OCI-LY1 (cell line): ENCODE measurements around the gene HM13.

Source experiments
- H2AFZ ChIP-seq: fragments of 200-600 bp; sonication (generic), shearing (Covaris generic); 2 replicates; pipeline ENCODE4 v1.6.0; 2014; ENCODE audit warnings: antibody characterized with exemption, mild to moderate bottlenecking, low read length
- H3F3A ChIP-seq: fragments of 200-600 bp; sonication (generic), shearing (Covaris generic); 2 replicates; pipeline ENCODE4 v1.6.0; 2014; ENCODE audit warnings: mild to moderate bottlenecking, antibody characterized with exemption, low read length, moderate library complexity; ENCODE audit not compliant: insufficient read depth
- H3K27ac ChIP-seq: fragments of 200-600 bp; sonication (generic); 2 replicates; pipeline ENCODE4 v1.5.1; 2014; ENCODE audit warnings: low read length, mixed run types, mild to moderate bottlenecking, low read depth; ENCODE audit not compliant: poor library complexity, severe bottlenecking
- H3K27me3 ChIP-seq: fragments of 200-600 bp; sonication (generic); 2 replicates; pipeline ENCODE4 v1.6.0; 2014; ENCODE audit warnings: antibody characterized with exemption, mild to moderate bottlenecking, low read length, moderate library complexity; ENCODE audit not compliant: insufficient read depth
- H3K36me3 ChIP-seq: fragments of 200-600 bp; sonication (generic); 2 replicates; pipeline ENCODE4 v1.6.1; 2014; ENCODE audit warnings: mild to moderate bottlenecking, antibody characterized with exemption, low read length, moderate library complexity, mixed read lengths; ENCODE audit not compliant: insufficient read depth
- H3K4me1 ChIP-seq: fragments of 200-600 bp; sonication (generic); 2 replicates; pipeline ENCODE4 v1.5.1; 2014; ENCODE audit warnings: mild to moderate bottlenecking, low read length, moderate library complexity; ENCODE audit not compliant: insufficient read depth, severe bottlenecking
- H3K4me2 ChIP-seq: fragments of 200-600 bp; sonication (generic), shearing (Covaris generic); 2 replicates; pipeline ENCODE4 v1.6.1; 2014; ENCODE audit warnings: low read length
- H3K4me3 ChIP-seq: fragments of 200-600 bp; sonication (generic); 2 replicates; pipeline ENCODE4 v1.5.1; 2014; ENCODE audit warnings: low read length, low read depth, mild to moderate bottlenecking, mixed read lengths; ENCODE audit not compliant: poor library complexity, severe bottlenecking
- H3K79me2 ChIP-seq: fragments of 200-600 bp; shearing (Covaris generic); 2 replicates; pipeline ENCODE4 v1.6.1; 2016; ENCODE audit warnings: mixed run types, low read length, mixed read lengths; ENCODE audit not compliant: insufficient read depth
- H3K9ac ChIP-seq: fragments of 200-600 bp; sonication (generic), shearing (Covaris generic); 2 replicates; pipeline ENCODE4 v1.6.1; 2014; ENCODE audit warnings: mild to moderate bottlenecking, low read length, mixed read lengths
- H3K9me2 ChIP-seq: fragments of 200-600 bp; sonication (generic), shearing (Covaris generic); 2 replicates; pipeline ENCODE4 v1.6.1; 2014; ENCODE audit warnings: low read depth, mild to moderate bottlenecking, low read length, mixed read lengths
- H3K9me3 ChIP-seq: fragments of 200-600 bp; shearing (Covaris generic); 2 replicates; pipeline ENCODE4 v1.6.1; 2014; ENCODE audit warnings: low read length, mixed read lengths
- H4K20me1 ChIP-seq: fragments of 200-600 bp; sonication (generic), shearing (Covaris generic); 2 replicates; pipeline ENCODE4 v1.6.0; 2016; ENCODE audit warnings: mild to moderate bottlenecking, low read length; ENCODE audit not compliant: insufficient read depth
- CTCF ChIP-seq: fragments of 200-600 bp; sonication (generic), shearing (Covaris generic); IDR thresholded peaks from 2 replicates; pipeline ENCODE4 v1.5.1; 2017; ENCODE audit warnings: mild to moderate bottlenecking, antibody characterized with exemption, low read length, moderate library complexity, mixed read lengths
- EZH2 ChIP-seq: fragments of 200-600 bp; sonication (generic), shearing (Covaris generic); IDR thresholded peaks from 2 replicates; pipeline ENCODE4 v1.8.0; 2017; ENCODE audit warnings: borderline replicate concordance, mixed run types, mild to moderate bottlenecking, antibody characterized with exemption, low read length, moderate library complexity, mixed read lengths

Gene HM13

GRCh38 chr20:31489152-31489551 is 25.1 kb upstream of the HM13 start:
- H3K4me2 ChIP-seq, result no peak overlapping the region
- no peaks in the 10 kb centered on the region for H3K79me2 ChIP-seq
- H3F3A ChIP-seq, result no peaks in the 10 kb centered on the region
- no peak overlapping the region for H2AFZ ChIP-seq
- no peak overlapping the region for H3K9ac ChIP-seq
- no peak overlapping the region for H3K4me3 ChIP-seq
- H3K27me3 ChIP-seq, result no peaks in the 10 kb centered on the region
- no peaks in the 10 kb centered on the region for H3K4me1 ChIP-seq
- no peaks in the 10 kb centered on the region for H3K36me3 ChIP-seq
- no peaks in the 10 kb centered on the region for H4K20me1 ChIP-seq
- H3K9me2 ChIP-seq, result no peaks in the 10 kb centered on the region
- H3K27ac ChIP-seq, result no peak overlapping the region
- no peaks in the 10 kb centered on the region for H3K9me3 ChIP-seq
- TF ChIP-seq EZH2 (no peak), CTCF (no peak)

GRCh38 chr20:31490752-31491151 is 23.5 kb upstream of the HM13 start:
- Histone ChIP-seq H3K36me3 (no peaks in the 10 kb centered on the region), H3K9me2 (no peaks in the 10 kb centered on the region), H3K9me3 (no peaks in the 10 kb centered on the region), H3K27ac (no peak overlapping the region), H3K4me1 (no peaks in the 10 kb centered on the region), H3K4me3 (no peak overlapping the region), H3K27me3 (no peaks in the 10 kb centered on the region), H4K20me1 (no peaks in the 10 kb centered on the region), H3F3A (no peaks in the 10 kb centered on the region), H2AFZ (no peak overlapping the region), H3K79me2 (no peaks in the 10 kb centered on the region), H3K4me2 (no peak overlapping the region), H3K9ac (no peak overlapping the region)
- TF ChIP-seq CTCF, result no peak
- TF ChIP-seq EZH2, result no peak

GRCh38 chr20:31494131-31494530 is 20.1 kb upstream of the HM13 start:
- H3K4me2 ChIP-seq, result no peak overlapping the region

More at GRCh38 chr20:31494131-31494530, 20.1 kb upstream of the HM13 start:
- H2AFZ ChIP-seq, result no peak overlapping the region
- H3K36me3 ChIP-seq, result no peaks in the 10 kb centered on the region
- H3K27me3 ChIP-seq, result no peaks in the 10 kb centered on the region
- no peaks in the 10 kb centered on the region for H3K9me3 ChIP-seq
- no peaks in the 10 kb centered on the region for H3F3A ChIP-seq
- no peaks in the 10 kb centered on the region for H3K9me2 ChIP-seq
- H4K20me1 ChIP-seq, result no peaks in the 10 kb centered on the region
- H3K4me1 ChIP-seq, result no peaks in the 10 kb centered on the region
- no peak overlapping the region for H3K4me3 ChIP-seq
- H3K9ac ChIP-seq, result no peak overlapping the region
- H3K79me2 ChIP-seq, result no peaks in the 10 kb centered on the region
- H3K27ac ChIP-seq, result no peak overlapping the region
- TF ChIP-seq EZH2, result no peak
- TF ChIP-seq CTCF, result no peak; the same call in 1 of the 2 replicates
